ENCODE results near the gene SNX8. TPM values are rescaled to one million over a fixed set of nuclear protein-coding genes. Genes with fewer than 3 reads are reported as not detected.

The SNX8 gene
- total and polyA plus RNA-seq, 2 of the 13 experiments (the other 11 are each of a cell fraction or from before 2014, with no cell fraction given): 20.6 to 45.2 TPM

DNA sequence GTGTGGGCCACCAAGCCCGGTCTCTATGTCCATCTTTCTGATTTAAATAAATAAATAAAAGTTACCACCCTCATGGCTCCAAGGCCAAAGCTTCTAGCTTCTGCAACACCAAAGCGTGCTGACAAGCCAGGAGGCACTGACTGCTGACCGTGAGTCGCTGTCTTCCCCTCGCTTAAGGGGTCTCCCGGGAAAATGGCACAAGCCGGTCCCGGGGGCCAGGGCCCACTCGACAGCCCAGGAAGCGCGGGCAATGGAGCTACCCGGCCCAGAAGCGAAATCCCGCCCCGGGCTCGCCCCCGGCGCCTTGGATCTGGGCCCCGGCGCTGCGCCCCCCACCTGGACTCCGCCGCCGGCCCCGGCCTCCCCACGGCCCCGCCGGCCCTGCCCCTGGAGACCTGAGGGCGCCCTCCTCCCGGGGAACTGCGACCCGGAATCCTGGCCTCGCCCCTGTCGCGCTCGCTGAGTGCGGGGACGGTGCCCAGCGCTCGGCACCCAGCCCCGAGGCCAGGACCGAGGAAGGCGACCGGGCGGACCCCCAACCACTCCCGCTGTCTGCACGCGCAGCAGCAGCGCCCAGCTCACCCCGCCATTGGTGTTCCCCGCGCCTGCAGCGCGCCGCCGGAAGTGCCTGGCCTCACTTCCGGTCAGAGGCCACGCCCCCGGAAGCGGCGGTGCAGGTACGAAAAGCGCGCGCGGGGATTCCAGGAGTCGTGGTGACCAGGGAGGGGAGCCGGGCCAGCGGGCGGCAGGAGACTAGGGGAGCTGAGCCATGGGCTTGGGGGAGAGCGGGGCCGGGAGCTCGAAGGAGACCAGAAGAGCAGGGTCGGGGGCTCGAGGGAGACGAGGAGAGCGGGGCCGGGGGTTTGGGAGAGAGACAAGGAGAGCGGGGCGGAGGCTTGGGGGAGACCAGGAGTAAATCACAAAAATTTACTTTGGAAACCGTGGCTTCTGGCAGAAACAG, 72.4 kb downstream of the SNX8 start, which contains the start of the genes MRM2 and NUDT1 (continued):
- TF ChIP-seq FOXA1 (IDR thresholded peaks at IDR 0.05): no peak
- TF ChIP-seq FOXA1 (CRISPR knock-in tag; IDR thresholded peaks at IDR 0.05): 0 out of 2 replicates have a peak, but pooled peaks have one; percentile 20
- TF ChIP-seq MEIS2 (CRISPR knock-in tag; IDR thresholded peaks at IDR 0.05): no peak; the same call in 1 of the 2 replicates
- TF ChIP-seq TRIM22 (IDR thresholded peaks at IDR 0.05): no peak
- no peak for TF ChIP-seq NPAS2 (CRISPR knock-in tag; IDR thresholded peaks at IDR 0.05; ENCODE audit: borderline replicate concordance)

- Histone ChIP-seq H3K4me1 (ENCODE audit: insufficient read depth, low read length) (peaks cover 36% of the 10 kb centered on the region), H3K9ac (ENCODE audit: insufficient read depth, low read depth, low read length) (no peak overlapping the region), H3K4me3 (replicated peaks in 1 of 3; ENCODE audit: insufficient read depth in 1 of 3, low read depth in 2 of 3, low read length in 3 of 3) (no peak overlapping the region), H3K4me2 (ENCODE audit: low read depth, low read length) (no peak overlapping the region), H2AFZ (ENCODE audit: low read length) (no peak overlapping the region), H3K27me3 (ENCODE audit: control insufficient read depth in 1 of 2, insufficient read depth in 2 of 2, low read length in 2 of 2) (no peaks in the 10 kb centered on the region; a peak in 1 of 5 replicates), H3K36me3 (replicated peaks in 1 of 2; ENCODE audit: control insufficient read depth in 1 of 2, insufficient read depth in 2 of 2, low read length in 2 of 2) (peaks cover 6 to 33% of the 10 kb centered on the region in 2 experiments), H3K79me2 (ENCODE audit: insufficient read depth, low read length) (peaks cover 22% of the 10 kb centered on the region), H4K20me1 (ENCODE audit: insufficient read depth, low read length) (no peaks in the 10 kb centered on the region), H3K27ac (ENCODE audit: extremely low read length, insufficient read depth, low read length) (no peak overlapping the region), H3K9me3 (ENCODE audit: low read length) (no peaks in the 10 kb centered on the region)
- intact Hi-C loops (cut with micrococcal nuclease; ENCODE audit: unreplicated experiment) (no loop called here), in situ Hi-C loops (cut with HindIII; ENCODE audit: extremely low pct_ligation_motif_present, low pct_unique_long_range_greater_than_20kb) (no loop called here)
- TF ChIP-seq ZNF138 (CRISPR knock-in tag; IDR thresholded peaks at IDR 0.05; ENCODE audit: low read depth): no peak
- no peak for TF ChIP-seq ZNF567 (CRISPR knock-in tag; IDR thresholded peaks at IDR 0.05; ENCODE audit: borderline replicate concordance)
- TF ChIP-seq HHEX (CRISPR knock-in tag; IDR thresholded peaks at IDR 0.05): no peak
- TF ChIP-seq AGO2 (optimal IDR thresholded peaks at IDR 0.05; ENCODE audit: low read depth, low read length): peak; percentile 38
- no peak for TF ChIP-seq SOX6 (IDR thresholded peaks at IDR 0.05)
- no peak for TF ChIP-seq SOX6 (CRISPR knock-in tag; IDR thresholded peaks at IDR 0.05)
- no peak for TF ChIP-seq SCMH1 (CRISPR knock-in tag; IDR thresholded peaks at IDR 0.05; ENCODE audit: borderline replicate concordance)
- no peak for TF ChIP-seq ESRRA (CRISPR knock-in tag; IDR thresholded peaks at IDR 0.05; ENCODE audit: low read depth)
- no peak for TF ChIP-seq MAX (IDR thresholded peaks at IDR 0.05)
- BruUV-seq (replicated peaks): no TSS peak
- 100% methylated on average over 17 of the region's 17 CpGs for WGBS (ENCODE audit: low lambda C conversion rate)
- ChIA-PET CTCF (ENCODE audit: low intra/inter-chr PET ratio, low total read pairs) (no interaction called here), POLR2A (no interaction called here)
- DNase-seq (ENCODE audit: low spot score): no peak
- ATAC-seq: no peak
- FAIRE-seq: no peak
Measured at GRCh38 chr7:2239242-2239641, 75.0 kb downstream of the SNX8 start.

Measured in HepG2 (cell line).